HCT116 (cell line): ENCODE measurements around the gene ARHGDIG. TPM values are rescaled to one million over a fixed set of nuclear protein-coding genes. Genes with fewer than 3 reads are reported as not detected.

Experiments used
- ATAC-seq: fragments of 200-7000 bp; cut with Tn5 transposase; 2 replicates; pipeline ENCODE4 v1.9.1; 2020; ENCODE audit warnings: mild to moderate bottlenecking, moderate library complexity
- BruUV-seq: library from RNA; stranded (reverse); fragments of 400-500 nt; replicated peaks from 2 replicates; lab custom pipeline; 2021; lab: Mats Ljungman, UMichigan
- CTCF ChIA-PET: fragments of 300-600 bp; sonication (Branson Sonifier 250); formaldehyde crosslinking; loops from one replicate; lab custom pipeline; 2021; ENCODE audit warnings: antibody characterized with exemption; lab: Charles Lee
- POLR2A ChIA-PET: fragments of 300-600, 350-600 bp; sonication (Branson Sonifier 250); formaldehyde crosslinking; loops from one replicate; lab custom pipeline; 2021; ENCODE audit warnings: antibody characterized with exemption; lab: Charles Lee
- RAD21 ChIA-PET, 2 experiments: fragments of 300-600 bp; sonication (Branson Sonifier 250); formaldehyde crosslinking; loops; one replicate each; lab custom pipeline; 2023; ENCODE audit warnings: low total read pairs in 2 of 2; ENCODE audit not compliant: uncharacterized antibody in 2 of 2, unreplicated experiment in 2 of 2, low non-redundant PET in 1 of 2; lab: Charles Lee
- DNase-seq: peaks from one replicate; pipeline ENCODE4 v3.0.0-alpha.2; 2010; ENCODE audit warnings: low read depth, low spot score
- H2AFZ ChIP-seq: fragments of 200-600 bp; shearing (Covaris generic), sonication (generic); 2 replicates; pipeline ENCODE4 v1.6.1; 2017; ENCODE audit warnings: low read depth, mixed run types, mixed read lengths, antibody characterized with exemption, low read length; ENCODE audit not compliant: poor library complexity, severe bottlenecking
- H3K27ac ChIP-seq: 2 replicates; pipeline ENCODE4 v1.5.1; 2012; ENCODE audit warnings: low read depth, low read length
- H3K27me3 ChIP-seq: fragments of 200-600 bp; sonication (generic); 2 replicates; pipeline ENCODE4 v1.6.1; 2016; ENCODE audit warnings: mixed run types, low read length, mixed read lengths; ENCODE audit not compliant: insufficient read depth
- H3K36me3 ChIP-seq, 2 experiments: fragments of 200-500 bp in 1 of 2; fragments of 200-600 bp in 1 of 2; sonication (Bioruptor generic) in 1 of 2; sonication (generic) in 1 of 2; 2 replicates each; pipeline versions ENCODE4 v1.5.1 to v1.6.1; 2014 to 2016; ENCODE audit warnings: low read length in 2 of 2, inconsistent platforms in 1 of 2, mixed read lengths in 1 of 2, mixed run types in 1 of 2; ENCODE audit not compliant: insufficient read depth in 2 of 2, control insufficient read depth in 1 of 2
- H3K4me1 ChIP-seq, 2 experiments: fragments of 200-600 bp in 1 of 2; sonication (generic) in 1 of 2; 2 replicates each; pipeline versions ENCODE4 v1.5.1 to v1.6.1; 2012 to 2017; ENCODE audit warnings: low read length in 2 of 2, inconsistent platforms in 1 of 2, mild to moderate bottlenecking in 1 of 2, mixed read lengths in 1 of 2, mixed run types in 1 of 2, moderate library complexity in 1 of 2; ENCODE audit not compliant: insufficient read depth in 2 of 2, control insufficient read depth in 1 of 2
- H3K4me2 ChIP-seq: fragments of 200-600 bp; sonication (generic); 2 replicates; pipeline ENCODE4 v1.6.1; 2017; ENCODE audit warnings: mixed run types, low read length, mixed read lengths
- H3K4me3 ChIP-seq, 2 experiments: fragments of 200-600 bp in 1 of 2; sonication (generic) in 1 of 2; replicated peaks in 1 of 2; 2 replicates each; pipeline ENCODE4 v1.5.1; 2011 to 2016; ENCODE audit warnings: low read length in 2 of 2, control low read depth in 1 of 2, low read depth in 1 of 2, mild to moderate bottlenecking in 1 of 2, mixed read lengths in 1 of 2, mixed run types in 1 of 2
- H3K79me2 ChIP-seq: fragments of 200-600 bp; sonication (generic); 2 replicates; pipeline ENCODE4 v1.6.1; 2017; ENCODE audit warnings: mild to moderate bottlenecking, mixed run types, low read length, moderate library complexity, mixed read lengths; ENCODE audit not compliant: insufficient read depth
- H3K9ac ChIP-seq: fragments of 200-600 bp; sonication (generic); 2 replicates; pipeline ENCODE4 v1.6.1; 2016; ENCODE audit warnings: low read length, mixed read lengths
- H3K9me2 ChIP-seq: fragments of 200-600 bp; sonication (generic), shearing (Covaris generic); 2 replicates; pipeline ENCODE4 v1.6.1; 2017; ENCODE audit warnings: mixed run types, mild to moderate bottlenecking, moderate library complexity; ENCODE audit not compliant: insufficient read depth
- H3K9me3 ChIP-seq, 2 experiments: fragments of 200-500 bp in 1 of 2; fragments of 200-600 bp in 1 of 2; sonication (Bioruptor generic) in 1 of 2; sonication (generic) in 1 of 2; 2 replicates each; pipeline ENCODE4 v1.6.1; 2014 to 2017; ENCODE audit warnings: low read length in 2 of 2, mixed read lengths in 2 of 2, inconsistent platforms in 1 of 2, low read depth in 1 of 2, mild to moderate bottlenecking in 1 of 2, mixed run types in 1 of 2, moderate library complexity in 1 of 2; ENCODE audit not compliant: control insufficient read depth in 1 of 2, insufficient read depth in 1 of 2
- H4K20me1 ChIP-seq: fragments of 200-600 bp; sonication (generic), shearing (Covaris generic); 2 replicates; pipeline ENCODE4 v1.6.1; 2017; ENCODE audit warnings: mixed run types, mild to moderate bottlenecking, moderate library complexity; ENCODE audit not compliant: insufficient read depth
- ATF3 ChIP-seq: IDR thresholded peaks from 2 replicates; pipeline ENCODE4 v1.6.1; 2012
- CEBPB ChIP-seq: IDR thresholded peaks from 2 replicates; pipeline ENCODE4 v1.6.1; 2012; ENCODE audit warnings: low read depth
- CTCF ChIP-seq, 3 experiments: fragments of 200-600 bp in 1 of 3; sonication (generic) in 1 of 3; IDR thresholded peaks in 2 of 3; conservative IDR thresholded peaks in 1 of 3; 2 replicates each; pipeline ENCODE4 v1.5.1; 2012 to 2017; ENCODE audit warnings: low read depth in 2 of 3, low read length in 2 of 3, antibody characterized with exemption in 1 of 3, borderline replicate concordance in 1 of 3, control low read depth in 1 of 3, mild to moderate bottlenecking in 1 of 3, mixed read lengths in 1 of 3, mixed run types in 1 of 3, moderate library complexity in 1 of 3; ENCODE audit not compliant: insufficient read depth in 1 of 3
- EGR1 ChIP-seq: IDR thresholded peaks from 2 replicates; pipeline ENCODE4 v1.6.1; 2012; ENCODE audit warnings: low read depth
- ELF1 ChIP-seq: IDR thresholded peaks from 2 replicates; pipeline ENCODE4 v1.6.1; 2012; ENCODE audit warnings: low read depth, borderline replicate concordance
- EZH2 ChIP-seq: fragments of 200-600 bp; sonication (generic); IDR thresholded peaks from 2 replicates; pipeline ENCODE4 v1.6.1; 2017; ENCODE audit warnings: antibody characterized with exemption, mixed run types
- EZH2phosphoT487 ChIP-seq: fragments of 200-600 bp; IDR thresholded peaks from 2 replicates; pipeline ENCODE4 v1.6.1; 2018; ENCODE audit warnings: antibody characterized with exemption, borderline replicate concordance
- FOSL1 ChIP-seq: IDR thresholded peaks from 2 replicates; pipeline ENCODE4 v1.6.1; 2012; ENCODE audit warnings: low read depth
- JUND ChIP-seq: IDR thresholded peaks from 2 replicates; pipeline ENCODE4 v1.6.1; 2012
- POLR2AphosphoS5 ChIP-seq: IDR thresholded peaks from 2 replicates; pipeline ENCODE4 v1.6.1; 2011; ENCODE audit warnings: mild to moderate bottlenecking, low read depth, low read length, moderate library complexity
- RAD21 ChIP-seq: IDR thresholded peaks from 2 replicates; pipeline ENCODE4 v1.6.1; 2012; ENCODE audit warnings: low read depth, mild to moderate bottlenecking
- REST ChIP-seq: IDR thresholded peaks from 2 replicates; pipeline ENCODE4 v1.6.1; 2012; ENCODE audit warnings: low read depth
- SIN3A ChIP-seq: IDR thresholded peaks from 2 replicates; pipeline ENCODE4 v1.6.1; 2012; ENCODE audit warnings: low read depth
- SP1 ChIP-seq: IDR thresholded peaks from 2 replicates; pipeline ENCODE4 v1.6.1; 2012; ENCODE audit warnings: low read depth
- TCF7L2 ChIP-seq: IDR thresholded peaks from 2 replicates; pipeline ENCODE4 v1.7.0; 2011; ENCODE audit warnings: borderline replicate concordance, inconsistent platforms; ENCODE audit not compliant: insufficient read depth, insufficient read length; ENCODE audit errors: extremely low read depth
- YY1 ChIP-seq: IDR thresholded peaks from 2 replicates; pipeline ENCODE4 v1.6.1; 2011; ENCODE audit warnings: low read length, low read depth, moderate library complexity, mild to moderate bottlenecking; ENCODE audit not compliant: insufficient replicate concordance; ENCODE audit errors: extremely low read depth
- ZBTB33 ChIP-seq: IDR thresholded peaks from 2 replicates; pipeline ENCODE4 v1.6.1; 2011; ENCODE audit warnings: mild to moderate bottlenecking, low read length, moderate library complexity; ENCODE audit not compliant: insufficient replicate concordance; ENCODE audit errors: extremely low read depth
- ZFX ChIP-seq: fragments of 450-650 bp; IDR thresholded peaks from 2 replicates; pipeline ENCODE4 v1.6.1; 2017
- intact Hi-C: fragments of 100-400 bp; cut with micrococcal nuclease; formaldehyde crosslinking; loops from 2 replicates; pipeline ENCODE4 v1.10.0; 2022
- total RNA-seq: library from RNA; stranded (reverse); gene quantifications from one replicate; pipeline ENCODE4 v1.2.1, GENCODE V29; 2021; ENCODE audit not compliant: unreplicated experiment

The ARHGDIG gene
- total RNA-seq, 1 experiment from 2014 or later = not detected

GRCh38 chr16:296276-296675, 15.9 kb downstream of the ARHGDIG start:
- no peak for TF ChIP-seq EGR1
- TF ChIP-seq ELF1 = no peak
- TF ChIP-seq ZBTB33 = no peak
- no peak for TF ChIP-seq JUND
- TF ChIP-seq EZH2phosphoT487 = no peak
- no peak for TF ChIP-seq SIN3A
- TF ChIP-seq CTCF (IDR thresholded peaks at IDR 0.05 in 2 of 3, conservative IDR thresholded peaks at IDR 0.05 in 1 of 3; ENCODE audit: borderline replicate concordance in 1 of 3, insufficient read depth in 1 of 3, low read depth in 2 of 3, low read length in 2 of 3) = no peak
- no peak for TF ChIP-seq ATF3
- TF ChIP-seq RAD21 = no peak
- TF ChIP-seq YY1 = no peak
- no peak for TF ChIP-seq EZH2
- no peak for TF ChIP-seq POLR2AphosphoS5
- no peak for TF ChIP-seq ZFX
- TF ChIP-seq REST = no peak
- no peak for TF ChIP-seq SP1
- TF ChIP-seq CEBPB = no peak
- no peak for TF ChIP-seq FOSL1
- no peak for TF ChIP-seq TCF7L2
- TF ChIP-seq, all 23 proteins: peak for 0
- ATAC-seq = no peak

More at GRCh38 chr16:296276-296675, 15.9 kb downstream of the ARHGDIG start:
- DNase-seq = no peak
- H3K36me3 ChIP-seq = no peaks in the 10 kb centered on the region
- H3K4me1 ChIP-seq = no peaks in the 10 kb centered on the region
- CTCF ChIA-PET = no interaction called here
- no TSS peak for BruUV-seq
- no peaks in the 10 kb centered on the region for H3K79me2 ChIP-seq
- no peak overlapping the region for H3K27ac ChIP-seq
- no peaks in the 10 kb centered on the region for H4K20me1 ChIP-seq
- no peak overlapping the region for H3K4me3 ChIP-seq
- no peak overlapping the region for H3K9ac ChIP-seq
- intact Hi-C loops = no loop called here
- no peaks in the 10 kb centered on the region for H3K9me2 ChIP-seq
- RAD21 ChIA-PET = no interaction called here
- POLR2A ChIA-PET = no interaction called here
- H3K4me2 ChIP-seq = no peak overlapping the region
- no peak overlapping the region for H2AFZ ChIP-seq
- no peaks in the 10 kb centered on the region for H3K9me3 ChIP-seq
- no peaks in the 10 kb centered on the region for H3K27me3 ChIP-seq
